Stimulated activated CD8-positive, alpha-beta memory T cell treated with anti-CD3 and anti-CD28 coated beads, Interleukin-15, amount 100 ng/mL, for 1 hour (primary cell): ENCODE results near the gene TMEM217.

Experiments used
- DNase-seq: peaks from one replicate; pipeline ENCODE4 v3.0.0-alpha.2; 2020; ENCODE audit warnings: low read depth

The TMEM217 gene

DNA sequence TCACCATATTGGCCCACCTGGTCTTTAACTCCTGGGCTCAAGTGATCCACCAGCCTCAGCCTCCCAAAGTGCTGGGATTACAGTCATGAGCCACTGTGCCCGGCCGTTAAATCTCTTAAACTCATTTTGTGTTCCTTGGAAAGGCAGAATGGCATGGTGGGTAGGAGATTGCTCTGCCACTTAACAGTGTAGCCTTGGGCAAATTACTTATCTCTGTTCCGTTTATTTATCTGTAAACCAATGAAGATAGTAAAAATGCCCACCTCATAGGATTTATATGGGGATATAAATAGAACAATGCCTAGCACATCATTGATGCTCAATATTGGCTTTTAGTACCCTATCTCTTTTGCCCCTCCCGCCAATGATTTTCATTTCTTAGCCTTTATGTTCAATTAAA, 95.2 kb downstream of the TMEM217 start:
- no peak for DNase-seq
